HL-60 (cell line): ENCODE results near the gene SCAI.
"Not testable (repeated sequence)": the region's sequence is repeated elsewhere in the genome, so short reads cannot be mapped to it uniquely, and the experiment has no call there.

ENCODE experiments used
- DNase-seq, 2 experiments: peaks; one replicate each; pipeline ENCODE4 v3.0.0-alpha.2; 2010 to 2020; ENCODE audit warnings: low read depth in 1 of 2, low spot score in 1 of 2
- H3K27ac ChIP-seq: fragments of 250-450 bp; sonication (Bioruptor Pico); replicated peaks from 2 replicates; pipeline ENCODE4 v1.5.1; 2020; ENCODE audit warnings: mild to moderate bottlenecking, moderate library complexity
- H3K27me3 ChIP-seq: fragments of 250-450 bp; sonication (Bioruptor Pico); 2 replicates; pipeline ENCODE4 v1.5.1; 2021; ENCODE audit warnings: mild to moderate bottlenecking, moderate library complexity; ENCODE audit not compliant: insufficient read depth, poor library complexity, severe bottlenecking
- H3K4me3 ChIP-seq: replicated peaks from 2 replicates; pipeline ENCODE4 v1.5.1; 2011; ENCODE audit warnings: mild to moderate bottlenecking, control low read depth, low read length; ENCODE audit not compliant: insufficient read depth
- GABPA ChIP-seq: IDR thresholded peaks from 2 replicates; pipeline ENCODE4 v1.6.1; 2012; ENCODE audit warnings: low read depth
- POLR2AphosphoS5 ChIP-seq: IDR thresholded peaks from 2 replicates; pipeline ENCODE4 v1.6.1; 2012; ENCODE audit warnings: low read depth
- SPI1 ChIP-seq: IDR thresholded peaks from 2 replicates; pipeline ENCODE4 v1.6.1; 2012; ENCODE audit warnings: low read depth, mild to moderate bottlenecking, borderline replicate concordance
- TF ChIP-seq, protein P1 (sequence below): IDR thresholded peaks from one replicate; pipeline ENCODE4 v1.5.1; 2011; ENCODE audit warnings: low read length, control low read depth, inconsistent platforms; ENCODE audit not compliant: insufficient read depth
- TF ChIP-seq, protein P2 (sequence below): IDR thresholded peaks from 2 replicates; pipeline ENCODE4 v1.6.1; 2012; ENCODE audit warnings: low read depth; ENCODE audit not compliant: insufficient replicate concordance

SCAI gene

DNA sequence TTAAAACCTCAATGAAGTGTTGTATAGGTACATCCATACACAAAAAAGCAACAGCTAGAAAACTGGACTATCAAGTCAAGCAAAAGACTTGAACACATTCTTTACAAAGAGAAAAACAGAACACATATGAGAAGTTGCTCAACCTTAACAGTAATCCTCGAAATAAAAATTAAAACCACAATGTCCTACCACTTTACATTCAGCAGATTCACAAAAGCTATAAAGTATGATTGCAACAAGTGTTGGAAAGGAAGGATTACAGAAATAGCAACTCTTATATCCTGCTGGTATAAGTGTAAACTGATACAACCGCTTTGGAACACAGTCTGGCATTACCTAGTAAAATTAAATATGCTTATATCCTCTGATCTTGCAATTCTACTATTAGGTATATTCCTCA is 173.9 kb downstream of the SCAI start:
- DNase-seq = no peak
- H3K27ac ChIP-seq = 0 out of 2 replicates have a peak overlapping the region, but pooled peaks have one; percentile 13
- no peak for TF ChIP-seq SPI1
- TF ChIP-seq, protein P1, sequence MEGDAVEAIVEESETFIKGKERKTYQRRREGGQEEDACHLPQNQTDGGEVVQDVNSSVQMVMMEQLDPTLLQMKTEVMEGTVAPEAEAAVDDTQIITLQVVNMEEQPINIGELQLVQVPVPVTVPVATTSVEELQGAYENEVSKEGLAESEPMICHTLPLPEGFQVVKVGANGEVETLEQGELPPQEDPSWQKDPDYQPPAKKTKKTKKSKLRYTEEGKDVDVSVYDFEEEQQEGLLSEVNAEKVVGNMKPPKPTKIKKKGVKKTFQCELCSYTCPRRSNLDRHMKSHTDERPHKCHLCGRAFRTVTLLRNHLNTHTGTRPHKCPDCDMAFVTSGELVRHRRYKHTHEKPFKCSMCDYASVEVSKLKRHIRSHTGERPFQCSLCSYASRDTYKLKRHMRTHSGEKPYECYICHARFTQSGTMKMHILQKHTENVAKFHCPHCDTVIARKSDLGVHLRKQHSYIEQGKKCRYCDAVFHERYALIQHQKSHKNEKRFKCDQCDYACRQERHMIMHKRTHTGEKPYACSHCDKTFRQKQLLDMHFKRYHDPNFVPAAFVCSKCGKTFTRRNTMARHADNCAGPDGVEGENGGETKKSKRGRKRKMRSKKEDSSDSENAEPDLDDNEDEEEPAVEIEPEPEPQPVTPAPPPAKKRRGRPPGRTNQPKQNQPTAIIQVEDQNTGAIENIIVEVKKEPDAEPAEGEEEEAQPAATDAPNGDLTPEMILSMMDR = no peak
- TF ChIP-seq GABPA = no peak
- TF ChIP-seq, protein P2, sequence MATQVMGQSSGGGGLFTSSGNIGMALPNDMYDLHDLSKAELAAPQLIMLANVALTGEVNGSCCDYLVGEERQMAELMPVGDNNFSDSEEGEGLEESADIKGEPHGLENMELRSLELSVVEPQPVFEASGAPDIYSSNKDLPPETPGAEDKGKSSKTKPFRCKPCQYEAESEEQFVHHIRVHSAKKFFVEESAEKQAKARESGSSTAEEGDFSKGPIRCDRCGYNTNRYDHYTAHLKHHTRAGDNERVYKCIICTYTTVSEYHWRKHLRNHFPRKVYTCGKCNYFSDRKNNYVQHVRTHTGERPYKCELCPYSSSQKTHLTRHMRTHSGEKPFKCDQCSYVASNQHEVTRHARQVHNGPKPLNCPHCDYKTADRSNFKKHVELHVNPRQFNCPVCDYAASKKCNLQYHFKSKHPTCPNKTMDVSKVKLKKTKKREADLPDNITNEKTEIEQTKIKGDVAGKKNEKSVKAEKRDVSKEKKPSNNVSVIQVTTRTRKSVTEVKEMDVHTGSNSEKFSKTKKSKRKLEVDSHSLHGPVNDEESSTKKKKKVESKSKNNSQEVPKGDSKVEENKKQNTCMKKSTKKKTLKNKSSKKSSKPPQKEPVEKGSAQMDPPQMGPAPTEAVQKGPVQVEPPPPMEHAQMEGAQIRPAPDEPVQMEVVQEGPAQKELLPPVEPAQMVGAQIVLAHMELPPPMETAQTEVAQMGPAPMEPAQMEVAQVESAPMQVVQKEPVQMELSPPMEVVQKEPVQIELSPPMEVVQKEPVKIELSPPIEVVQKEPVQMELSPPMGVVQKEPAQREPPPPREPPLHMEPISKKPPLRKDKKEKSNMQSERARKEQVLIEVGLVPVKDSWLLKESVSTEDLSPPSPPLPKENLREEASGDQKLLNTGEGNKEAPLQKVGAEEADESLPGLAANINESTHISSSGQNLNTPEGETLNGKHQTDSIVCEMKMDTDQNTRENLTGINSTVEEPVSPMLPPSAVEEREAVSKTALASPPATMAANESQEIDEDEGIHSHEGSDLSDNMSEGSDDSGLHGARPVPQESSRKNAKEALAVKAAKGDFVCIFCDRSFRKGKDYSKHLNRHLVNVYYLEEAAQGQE = no peak
- TF ChIP-seq POLR2AphosphoS5 = no peak
- H3K27me3 ChIP-seq = no peaks in the 10 kb centered on the region
- H3K4me3 ChIP-seq = no peak overlapping the region

DNA sequence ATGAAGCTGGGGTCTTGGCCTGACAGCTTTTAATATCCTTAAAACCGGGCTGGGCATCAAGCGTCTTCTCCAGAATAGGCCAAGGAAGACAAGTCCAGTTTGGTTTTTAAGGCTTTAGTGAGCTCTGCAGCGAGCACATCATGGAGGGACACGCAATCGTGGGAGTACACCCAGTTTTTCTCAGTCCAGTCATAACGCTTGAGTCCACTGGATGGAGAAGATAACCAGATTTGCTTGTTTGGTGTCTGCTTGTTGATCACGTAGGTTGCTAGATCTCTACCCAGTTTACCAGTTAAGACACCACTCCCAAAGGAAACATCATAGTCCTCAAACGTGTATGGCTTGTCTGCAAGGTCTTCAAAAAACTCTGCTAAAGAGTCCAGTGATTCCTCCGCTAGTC is 175.1 kb downstream of the SCAI start:
- DNase-seq = no peak
- Histone ChIP-seq H3K27ac (no peak overlapping the region), H3K4me3 (no peak overlapping the region), H3K27me3 (no peaks in the 10 kb centered on the region)
- TF ChIP-seq POLR2AphosphoS5 (no peak), GABPA (no peak), SPI1 (no peak)
- TF ChIP-seq, protein P1 = no peak
- TF ChIP-seq, protein P2 = no peak

DNA sequence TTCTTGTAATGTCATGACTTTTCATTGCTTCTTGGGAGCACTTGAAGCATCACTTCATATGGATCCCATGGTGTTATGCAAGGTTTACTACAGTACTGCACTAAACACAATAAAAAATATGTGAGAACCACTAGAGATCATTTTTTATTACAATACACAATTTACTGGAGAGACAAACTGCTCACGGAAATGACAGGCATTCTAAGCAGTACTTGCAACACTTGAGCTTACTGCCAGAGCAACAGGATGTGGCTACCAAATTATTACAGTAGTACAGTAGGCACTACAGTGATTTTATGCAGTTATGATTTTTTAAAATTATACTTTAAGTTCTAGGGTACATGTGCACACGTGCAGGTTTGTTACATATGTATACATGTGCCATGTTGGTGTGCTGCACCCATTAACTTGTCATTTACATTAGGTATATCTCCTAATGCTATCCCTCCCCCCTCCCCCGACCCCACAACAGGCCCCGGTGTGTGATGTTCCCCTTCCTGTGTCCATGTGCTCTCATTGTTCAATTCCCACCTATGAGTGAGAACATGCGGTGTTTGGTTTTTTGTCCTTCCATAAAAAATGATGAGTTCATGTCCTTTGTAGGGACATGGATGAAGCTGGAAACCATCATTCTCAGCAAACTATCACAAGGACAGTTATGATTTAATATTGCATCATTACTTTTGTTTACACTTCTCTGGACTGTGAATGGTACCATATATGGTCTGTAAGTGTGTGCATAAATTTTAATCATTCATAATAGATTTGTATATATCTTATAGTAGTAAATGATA is 177.4 kb downstream of the SCAI start:
- not testable (repeated sequence) for H3K4me3 ChIP-seq, H3K27ac ChIP-seq, H3K27me3 ChIP-seq
- peak in 1 of 2 experiments; percentile 7 for DNase-seq

DNA sequence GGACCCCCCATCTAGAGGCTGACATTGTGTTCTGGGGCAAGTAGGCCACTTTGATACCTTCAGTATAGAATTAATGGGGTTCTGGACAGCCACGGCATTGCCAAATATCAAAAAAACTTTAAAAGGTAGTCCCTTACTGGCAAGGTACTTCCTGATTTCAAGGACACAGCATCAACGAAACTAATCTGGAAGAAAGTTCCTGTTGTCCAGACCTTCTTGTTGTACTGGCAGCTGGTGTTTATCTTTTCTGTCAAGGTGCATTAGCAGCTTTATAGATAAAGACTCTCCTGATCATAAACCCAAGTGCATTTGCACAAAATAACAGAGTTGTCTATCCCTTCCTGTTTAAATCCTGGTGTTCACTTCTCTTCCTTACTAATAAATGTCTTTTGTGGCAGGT is 178.7 kb downstream of the SCAI start:
- H3K27me3 ChIP-seq = no peaks in the 10 kb centered on the region
- TF ChIP-seq, protein P2 = no peak
- TF ChIP-seq SPI1 (no peak), POLR2AphosphoS5 (no peak), GABPA (no peak)
- TF ChIP-seq, protein P1 = no peak
- peak in 1 of 2 experiments; percentile 12 for DNase-seq
- no peak overlapping the region for H3K4me3 ChIP-seq
- no peak overlapping the region for H3K27ac ChIP-seq
